ENCODE data around the gene ASPRV1.

ASPRV1 gene

GRCh38 chr2:69917852-69918251, 43.6 kb downstream of the ASPRV1 start:
- Mint-ChIP-seq H3K4me1 (peaks cover 12% of the 10 kb centered on the region), H3K27ac (no peak overlapping the region), H3K4me3 (no peak overlapping the region), H3K36me3 (ENCODE audit: low read depth) (peaks cover 29% of the 10 kb centered on the region), H3K27me3 (ENCODE audit: low read depth, poor library complexity) (peaks cover 34% of the 10 kb centered on the region), H3K9me3 (no peaks in the 10 kb centered on the region)
- TF ChIP-seq CTCF (IDR thresholded peaks at IDR 0.05): no peak
- no peak for DNase-seq

DNA sequence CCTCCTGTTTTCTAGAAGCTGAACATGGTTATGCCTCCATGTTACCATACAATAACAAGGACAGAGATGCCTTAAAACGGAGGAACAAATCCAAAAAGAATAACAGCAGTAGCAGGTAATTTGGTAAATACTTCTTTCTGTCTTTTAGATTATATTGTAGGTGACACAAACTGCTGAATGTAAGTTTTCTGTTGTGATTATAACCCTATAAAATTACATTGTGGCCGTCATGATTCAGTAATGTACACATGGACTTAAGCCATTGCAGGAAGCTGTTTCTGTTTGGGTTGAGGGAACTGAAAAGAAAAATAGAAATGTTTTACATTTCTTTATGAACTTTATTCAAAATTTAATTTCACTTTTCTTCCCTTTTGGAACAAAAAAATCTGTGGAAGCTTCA, 45.3 kb downstream of the ASPRV1 start:
- Mint-ChIP-seq H3K9me3 (no peaks in the 10 kb centered on the region), H3K4me1 (peaks cover 16% of the 10 kb centered on the region), H3K27me3 (ENCODE audit: low read depth, poor library complexity) (peaks cover 34% of the 10 kb centered on the region), H3K27ac (no peak overlapping the region), H3K36me3 (ENCODE audit: low read depth) (peaks cover 21% of the 10 kb centered on the region), H3K4me3 (peak overlapping the region; percentile 81)
- no peak for TF ChIP-seq CTCF (IDR thresholded peaks at IDR 0.05)
- DNase-seq: no peak

DNA sequence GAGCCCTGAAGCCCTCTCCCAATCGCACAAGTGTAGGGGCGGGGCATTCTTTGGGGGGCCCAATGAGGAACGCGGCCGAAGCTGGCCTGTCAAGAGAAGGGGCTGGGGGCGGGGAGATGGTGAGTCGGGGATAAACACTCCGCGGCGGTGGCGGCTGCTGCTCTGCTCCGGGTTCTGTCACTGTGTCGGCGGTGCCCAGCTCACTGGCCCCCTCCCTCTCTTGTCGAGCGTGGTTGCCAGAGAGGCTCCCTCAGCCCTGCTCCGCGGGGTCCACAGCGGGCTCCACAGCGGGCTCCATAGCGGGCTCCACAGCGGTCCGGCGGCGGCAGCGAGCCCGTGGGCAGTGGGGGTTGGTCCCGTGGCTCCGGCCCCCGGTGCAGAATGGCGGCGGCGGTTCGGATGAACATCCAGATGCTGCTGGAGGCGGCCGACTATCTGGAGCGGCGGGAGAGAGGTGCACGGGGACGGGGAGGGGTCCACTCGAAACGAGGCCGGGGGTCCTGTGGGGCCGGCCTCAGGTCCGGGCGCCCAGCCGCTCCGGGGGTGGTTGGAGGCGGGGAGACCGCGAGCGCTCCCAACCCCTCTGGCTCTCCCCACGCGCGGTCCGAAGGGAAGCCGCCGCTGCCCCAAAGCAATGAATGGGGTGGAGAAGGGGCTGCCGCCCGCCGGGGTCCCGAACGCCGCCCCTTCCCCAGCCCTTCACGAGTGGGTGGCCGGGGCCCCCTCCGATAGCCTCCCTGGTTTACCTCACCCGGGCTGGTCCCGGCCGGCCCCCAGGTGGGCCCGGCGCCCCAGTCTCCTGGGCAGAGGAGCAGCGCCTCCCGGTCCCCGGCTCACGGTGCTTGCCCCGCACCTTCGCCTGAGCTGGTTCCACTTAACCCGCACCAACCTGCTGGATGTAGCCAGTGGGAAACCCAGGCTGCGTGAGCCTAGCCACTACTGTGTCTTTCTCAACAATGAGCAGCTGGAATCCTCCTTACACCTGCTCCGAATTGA, 46.2 kb downstream of the ASPRV1 start, which contains the start of gene MXD1:
Gene MXD1 (plus strand): TSS at position 160 of the 996 bp plus-strand sequence. CDS start 222 bp downstream, at position 382.
- peak; percentile 99 for DNase-seq
- Mint-ChIP-seq H3K4me3 (peak within 1 kb of the TSS; percentile 81), H3K27me3 (ENCODE audit: low read depth, poor library complexity) (peaks cover 34% of the 10 kb centered on the region), H3K36me3 (ENCODE audit: low read depth) (peaks cover 17% of the 10 kb centered on the region), H3K4me1 (peaks cover 16% of the 10 kb centered on the region), H3K9me3 (no peaks in the 10 kb centered on the region), H3K27ac (peak within 1 kb of the TSS; percentile 92)
- no peak for TF ChIP-seq CTCF (IDR thresholded peaks at IDR 0.05)

DNA sequence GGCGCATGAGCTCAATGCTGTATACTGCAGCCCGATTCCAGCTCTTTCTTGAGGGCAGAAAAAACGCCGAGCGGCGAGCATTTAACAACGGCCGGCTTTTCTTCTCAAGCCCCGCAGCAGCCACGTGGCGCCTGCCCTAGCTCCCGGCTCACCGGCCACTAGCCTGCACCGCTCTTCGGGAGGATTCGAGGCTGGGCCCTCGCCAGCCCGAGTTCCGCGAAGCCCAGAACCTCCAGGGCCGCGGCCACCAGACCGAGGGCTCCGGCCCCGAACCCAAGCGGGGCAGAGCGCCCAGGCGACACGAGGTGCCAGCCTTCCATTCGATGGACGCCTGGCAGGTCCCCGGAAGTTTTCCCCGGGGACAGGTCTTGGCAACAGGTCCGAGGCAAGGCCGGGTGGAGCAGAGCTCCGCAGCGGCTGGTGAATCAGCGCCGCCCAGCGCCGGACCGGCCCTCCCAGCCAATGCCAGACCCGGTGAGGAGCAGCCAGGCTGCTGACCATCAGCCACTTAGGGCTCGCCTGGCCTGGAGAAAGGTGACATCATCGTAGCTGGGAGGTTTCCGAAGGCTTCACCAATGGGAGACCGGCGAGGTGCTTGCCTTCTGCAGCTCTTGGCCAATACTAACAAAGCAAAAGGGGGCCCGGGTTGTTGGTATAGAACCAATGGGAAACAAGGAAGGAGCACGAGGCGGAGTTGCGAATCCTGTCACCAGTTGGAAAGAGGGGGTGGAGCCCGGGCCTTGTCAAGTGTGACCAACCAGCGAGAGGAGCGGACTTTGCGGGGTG, 47.1 kb downstream of the ASPRV1 start:
- H3K4me3 Mint-ChIP-seq: peak overlapping the region; percentile 81
- peaks cover 16% of the 10 kb centered on the region for H3K36me3 Mint-ChIP-seq (ENCODE audit: low read depth)
- peak overlapping the region; percentile 92 for H3K27ac Mint-ChIP-seq
- H3K27me3 Mint-ChIP-seq (ENCODE audit: low read depth, poor library complexity): peaks cover 31% of the 10 kb centered on the region
- peaks cover 16% of the 10 kb centered on the region for H3K4me1 Mint-ChIP-seq
- TF ChIP-seq CTCF (IDR thresholded peaks at IDR 0.05): no peak
- H3K9me3 Mint-ChIP-seq: no peaks in the 10 kb centered on the region
- DNase-seq: no peak

GRCh38 chr2:69911985-69912563, 49.4 kb downstream of the ASPRV1 start:
- H3K27ac Mint-ChIP-seq: no peak overlapping the region
- H3K36me3 Mint-ChIP-seq (ENCODE audit: low read depth): peaks cover 15% of the 10 kb centered on the region
- DNase-seq: no peak
- TF ChIP-seq CTCF (IDR thresholded peaks at IDR 0.05): peak; percentile 59
- peaks cover 16% of the 10 kb centered on the region for H3K27me3 Mint-ChIP-seq (ENCODE audit: low read depth, poor library complexity)
- H3K4me3 Mint-ChIP-seq: no peak overlapping the region
- no peaks in the 10 kb centered on the region for H3K9me3 Mint-ChIP-seq
- H3K4me1 Mint-ChIP-seq: peaks cover 16% of the 10 kb centered on the region

Data from nephron progenitor cell (in vitro differentiated cells).